ENCODE data around the gene PLEKHA5.
"Not testable (repeated sequence)": the region's sequence is repeated elsewhere in the genome, so short reads cannot be mapped to it uniquely, and the experiment has no call there.

PLEKHA5 gene

GRCh38 chr12:19169222-19169621, 39.7 kb downstream of the PLEKHA5 start:
- no peak for DNase-seq (ENCODE audit: low spot score)

GRCh38 chr12:19170286-19170685, 40.8 kb downstream of the PLEKHA5 start:
- not testable (repeated sequence) for DNase-seq (ENCODE audit: low spot score)

- no peak for DNase-seq (ENCODE audit: low spot score)
Observed at GRCh38 chr12:19171731-19172130, 42.2 kb downstream of the PLEKHA5 start.

GRCh38 chr12:19177754-19178153, 48.2 kb downstream of the PLEKHA5 start:
- DNase-seq (ENCODE audit: low spot score): no peak

- DNase-seq (ENCODE audit: low spot score): no peak
Observed at GRCh38 chr12:19179986-19180385, 50.5 kb downstream of the PLEKHA5 start.

- DNase-seq (ENCODE audit: low spot score): peak; percentile 23
Observed at GRCh38 chr12:19181666-19182426, 52.3 kb downstream of the PLEKHA5 start.

GRCh38 chr12:19183121-19183838, 53.7 kb downstream of the PLEKHA5 start:
- DNase-seq (ENCODE audit: low spot score): peak; percentile 36

GRCh38 chr12:19185262-19185929, 55.9 kb downstream of the PLEKHA5 start:
- no peak for DNase-seq (ENCODE audit: low spot score)

- peak; percentile 52 for DNase-seq (ENCODE audit: low spot score)
Observed at GRCh38 chr12:19186722-19187661, 57.5 kb downstream of the PLEKHA5 start.

- no peak for DNase-seq (ENCODE audit: low spot score)
Observed at GRCh38 chr12:19189522-19189921, 60.0 kb downstream of the PLEKHA5 start.

GRCh38 chr12:19190292-19191031, 60.9 kb downstream of the PLEKHA5 start:
- DNase-seq (ENCODE audit: low spot score): peak; percentile 39

- DNase-seq (ENCODE audit: low spot score): no peak
Observed at GRCh38 chr12:19191089-19191488, 61.6 kb downstream of the PLEKHA5 start.

GRCh38 chr12:19191563-19191962, 62.0 kb downstream of the PLEKHA5 start:
- DNase-seq (ENCODE audit: low spot score): no peak

GRCh38 chr12:19192710-19193109, 63.2 kb downstream of the PLEKHA5 start:
- no peak for DNase-seq (ENCODE audit: low spot score)

GRCh38 chr12:19194963-19195362, 65.4 kb downstream of the PLEKHA5 start:
- no peak for DNase-seq (ENCODE audit: low spot score)

- DNase-seq (ENCODE audit: low spot score): no peak
Observed at GRCh38 chr12:19196959-19197630, 67.6 kb downstream of the PLEKHA5 start.

- no peak for DNase-seq (ENCODE audit: low spot score)
Observed at GRCh38 chr12:19198272-19198671, 68.7 kb downstream of the PLEKHA5 start.

- DNase-seq (ENCODE audit: low spot score): no peak
Observed at GRCh38 chr12:19199332-19199731, 69.8 kb downstream of the PLEKHA5 start.

GRCh38 chr12:19200261-19200660, 70.7 kb downstream of the PLEKHA5 start:
- peak; percentile 24 for DNase-seq (ENCODE audit: low spot score)

GRCh38 chr12:19201661-19202060, 72.1 kb downstream of the PLEKHA5 start:
- DNase-seq (ENCODE audit: low spot score): no peak
